Colonic mucosa (tissue), 4 donors: Measurements from ENCODE around the gene RIOK1. TPM values are rescaled to one million over a fixed set of nuclear protein-coding genes. Genes with fewer than 3 reads are reported as not detected.

Source experiments
- DNase-seq: peaks from one replicate; pipeline ENCODE4 v3.0.0-alpha.2; 2020
- H3K27ac ChIP-seq: fragments of 200-600 bp; one replicate; pipeline ENCODE4 v1.8.0; 2021
- H3K27me3 ChIP-seq: fragments of 200-600 bp; one replicate; pipeline ENCODE4 v1.8.0; 2021
- H3K36me3 ChIP-seq: fragments of 200-600 bp; one replicate; pipeline ENCODE4 v1.8.0; 2021
- H3K4me1 ChIP-seq: fragments of 200-600 bp; one replicate; pipeline ENCODE4 v1.8.0; 2021; ENCODE audit warnings: mild to moderate bottlenecking
- H3K4me3 ChIP-seq: fragments of 200-600 bp; one replicate; pipeline ENCODE4 v1.8.0; 2021
- H3K9ac ChIP-seq, 2 donors: one replicate each; pipeline ENCODE4 v1.7.0; 2013; ENCODE audit warnings: control low read depth in 2 of 2, low read depth in 2 of 2, low read length in 2 of 2
- H3K9me3 ChIP-seq: fragments of 200-600 bp; one replicate; pipeline ENCODE4 v1.8.0; 2021
- CTCF ChIP-seq: fragments of 200-600 bp; IDR thresholded peaks from one replicate; pipeline ENCODE4 v1.8.0; 2022; ENCODE audit warnings: antibody characterized with exemption, mild to moderate bottlenecking
- intact Hi-C: fragments of 100-400 bp; cut with DNase I; formaldehyde crosslinking; loops from one replicate; pipeline ENCODE4 v1.14.1; 2022
- total RNA-seq, 2 donors: library from RNA; stranded (reverse); fragmentation: NEBNext Ultra II Directional in 1 of 2; extraction: Animal tissue kit (Norgen Biotek cat#: 25700) in 1 of 2; gene quantifications; one replicate each; pipeline ENCODE4 v1.2.1, GENCODE V29; 2021
- donor health status: healthy.
- donor health status: DM: no; HTN: no; CAD: no.
- donor health status: DM: no; HTN: no; CAD: no.

Gene RIOK1
- total RNA-seq, 2 donors from 2014 or later: 16.6 to 16.9 TPM

GRCh38 chr6:7367408-7367807 lies 22.2 kb upstream of the RIOK1 start:
- no peaks in the 10 kb centered on the region for H3K4me1 ChIP-seq
- H3K9ac ChIP-seq: no peak overlapping the region
- H3K36me3 ChIP-seq: no peaks in the 10 kb centered on the region
- no peaks in the 10 kb centered on the region for H3K9me3 ChIP-seq
- H3K27ac ChIP-seq: no peak overlapping the region
- H3K27me3 ChIP-seq: no peaks in the 10 kb centered on the region
- intact Hi-C loops: no loop called here
- no peak for DNase-seq
- no peak overlapping the region for H3K4me3 ChIP-seq
- no peak for TF ChIP-seq CTCF

- intact Hi-C loops: no loop called here
- Histone ChIP-seq H3K9me3 (no peaks in the 10 kb centered on the region), H3K27me3 (no peaks in the 10 kb centered on the region), H3K4me1 (no peaks in the 10 kb centered on the region), H3K9ac (no peak overlapping the region), H3K36me3 (no peaks in the 10 kb centered on the region), H3K27ac (no peak overlapping the region), H3K4me3 (no peak overlapping the region)
- DNase-seq: peak; percentile 64
- no peak for TF ChIP-seq CTCF
Observed at GRCh38 chr6:7373739-7374138, 15.9 kb upstream of the RIOK1 start.

- intact Hi-C loops: no loop called here
- Histone ChIP-seq H3K27ac (no peak overlapping the region), H3K9me3 (no peaks in the 10 kb centered on the region), H3K4me3 (no peak overlapping the region), H3K9ac (no peak overlapping the region), H3K4me1 (no peaks in the 10 kb centered on the region), H3K27me3 (no peaks in the 10 kb centered on the region), H3K36me3 (no peaks in the 10 kb centered on the region)
- no peak for TF ChIP-seq CTCF
- DNase-seq: no peak
Observed at GRCh38 chr6:7377961-7378360, 11.6 kb upstream of the RIOK1 start.

- Histone ChIP-seq H3K27me3 (no peaks in the 10 kb centered on the region), H3K27ac (no peak overlapping the region), H3K9me3 (no peaks in the 10 kb centered on the region), H3K36me3 (no peaks in the 10 kb centered on the region), H3K4me3 (no peak overlapping the region), H3K4me1 (no peaks in the 10 kb centered on the region), H3K9ac (no peak overlapping the region)
- no peak for TF ChIP-seq CTCF
- DNase-seq: no peak
- intact Hi-C loops: no loop called here
Observed at GRCh38 chr6:7378740-7379139, 10.9 kb upstream of the RIOK1 start.

- H3K9me3 ChIP-seq: no peaks in the 10 kb centered on the region
- H3K27ac ChIP-seq: no peak overlapping the region
- no peaks in the 10 kb centered on the region for H3K27me3 ChIP-seq
- no peak for DNase-seq
- TF ChIP-seq CTCF: no peak
- intact Hi-C loops: no loop called here
- H3K4me1 ChIP-seq: no peaks in the 10 kb centered on the region
- H3K9ac ChIP-seq: no peak overlapping the region
- H3K36me3 ChIP-seq: no peaks in the 10 kb centered on the region
- no peak overlapping the region for H3K4me3 ChIP-seq
Observed at GRCh38 chr6:7381092-7381491, 8.5 kb upstream of the RIOK1 start.

GRCh38 chr6:7389162-7389450 lies 502 bp upstream of the RIOK1 start:
- no peaks in the 10 kb centered on the region for H3K27me3 ChIP-seq
- no peak for DNase-seq
- peak overlapping the region; percentile 98 for H3K27ac ChIP-seq
- intact Hi-C loops: loop anchor here (5.0 kb wide), 1 partner anchor 77 kb away; the partner anchor contains the start of gene SSR1
- H3K4me1 ChIP-seq: peaks cover 7% of the 10 kb centered on the region
- no peaks in the 10 kb centered on the region for H3K36me3 ChIP-seq
- peak overlapping the region; percentile 73 for H3K4me3 ChIP-seq
- no peaks in the 10 kb centered on the region for H3K9me3 ChIP-seq
- no peak for TF ChIP-seq CTCF
- peak overlapping the region; percentile 91 to 96 for H3K9ac ChIP-seq
